Neuronal stem cell (in vitro differentiated cells): ENCODE measurements around the gene BICDL1.
"Not testable (repeated sequence)": the region's sequence is repeated elsewhere in the genome, so short reads cannot be mapped to it uniquely, and the experiment has no call there.

Experiments used
- DNase-seq: peaks from one replicate; pipeline ENCODE4 v3.0.0-alpha.2; 2013; ENCODE audit warnings: low spot score
- H2AFZ ChIP-seq: one replicate; pipeline ENCODE4 v1.6.1; 2013; ENCODE audit warnings: mild to moderate bottlenecking, low read length, inconsistent platforms
- H2AK5ac ChIP-seq: 2 replicates; pipeline ENCODE4 v1.6.1; 2013; ENCODE audit warnings: low read depth, mild to moderate bottlenecking, inconsistent platforms, low read length, moderate library complexity, mixed read lengths
- H2BK120ac ChIP-seq: 2 replicates; pipeline ENCODE4 v1.6.1; 2013; ENCODE audit warnings: low read depth, mild to moderate bottlenecking, inconsistent platforms, low read length, moderate library complexity, mixed read lengths
- H2BK12ac ChIP-seq: one replicate; pipeline ENCODE4 v1.6.1; 2013; ENCODE audit warnings: low read length, inconsistent platforms
- H2BK15ac ChIP-seq: 2 replicates; pipeline ENCODE4 v1.6.1; 2013; ENCODE audit warnings: mild to moderate bottlenecking, low read length, inconsistent platforms, mixed read lengths
- H2BK5ac ChIP-seq: one replicate; pipeline ENCODE4 v1.6.1; 2013; ENCODE audit warnings: inconsistent platforms, mild to moderate bottlenecking, low read length, moderate library complexity
- H3K14ac ChIP-seq: one replicate; pipeline ENCODE4 v1.6.1; 2013; ENCODE audit warnings: low read length, inconsistent platforms
- H3K18ac ChIP-seq: 2 replicates; pipeline ENCODE4 v1.6.1; 2013; ENCODE audit warnings: low read length, inconsistent platforms
- H3K23ac ChIP-seq: 2 replicates; pipeline ENCODE4 v1.6.1; 2013; ENCODE audit warnings: low read depth, mild to moderate bottlenecking, mixed read lengths, low read length, inconsistent platforms; ENCODE audit not compliant: poor library complexity
- H3K27ac ChIP-seq: replicated peaks from 3 replicates; pipeline ENCODE4 v1.5.1; 2013; ENCODE audit warnings: low read length, inconsistent platforms
- H3K27me3 ChIP-seq, 3 experiments: 2 replicates each; pipeline ENCODE4 v1.6.1; 2013; ENCODE audit warnings: low read length in 3 of 3, mild to moderate bottlenecking in 2 of 3, inconsistent platforms in 1 of 3, low read depth in 1 of 3, mixed read lengths in 1 of 3, moderate library complexity in 1 of 3; ENCODE audit not compliant: control insufficient read depth in 3 of 3, insufficient read depth in 3 of 3
- H3K36me3 ChIP-seq, 2 donors: replicated peaks in 1 of 2; 2 replicates each; pipeline ENCODE4 v1.6.1; 2013; ENCODE audit warnings: low read length in 2 of 2; ENCODE audit not compliant: control insufficient read depth in 2 of 2, insufficient read depth in 2 of 2
- H3K4ac ChIP-seq: 2 replicates; pipeline ENCODE4 v1.6.1; 2013; ENCODE audit warnings: inconsistent platforms, mild to moderate bottlenecking, low read length, moderate library complexity
- H3K4me1 ChIP-seq, 2 donors: 1 replicate in 1 of 2; 2 replicates in 1 of 2; pipeline ENCODE4 v1.6.1; 2013; ENCODE audit warnings: low read length in 2 of 2, low read depth in 1 of 2; ENCODE audit not compliant: control insufficient read depth in 2 of 2, insufficient read depth in 1 of 2
- H3K4me2 ChIP-seq: one replicate; pipeline ENCODE4 v1.6.1; 2013; ENCODE audit warnings: mild to moderate bottlenecking, low read length, inconsistent platforms; ENCODE audit not compliant: insufficient read depth, poor library complexity, severe bottlenecking
- H3K4me3 ChIP-seq, 2 donors: 2 replicates each; pipeline ENCODE4 v1.5.1; 2013; ENCODE audit warnings: low read length in 2 of 2, mild to moderate bottlenecking in 2 of 2, inconsistent platforms in 1 of 2, moderate library complexity in 1 of 2
- H3K79me1 ChIP-seq: one replicate; pipeline ENCODE4 v1.6.1; 2013; ENCODE audit warnings: low read depth, mild to moderate bottlenecking, inconsistent platforms, low read length, moderate library complexity
- H3K9ac ChIP-seq: one replicate; pipeline ENCODE4 v1.6.1; 2013; ENCODE audit warnings: mild to moderate bottlenecking, low read depth, low read length, inconsistent platforms; ENCODE audit not compliant: poor library complexity
- H3K9me3 ChIP-seq, 2 donors: replicated peaks in 1 of 2; 2 replicates each; pipeline versions ENCODE3 to v1.6.1; 2013; ENCODE audit warnings: low read length in 2 of 2, mild to moderate bottlenecking in 2 of 2, inconsistent platforms in 1 of 2, low read depth in 1 of 2, mixed read lengths in 1 of 2, moderate library complexity in 1 of 2; ENCODE audit not compliant: control insufficient read depth in 2 of 2, insufficient read depth in 1 of 2
- H4K8ac ChIP-seq: one replicate; pipeline ENCODE4 v1.6.1; 2013; ENCODE audit warnings: low read depth, mild to moderate bottlenecking, inconsistent platforms, low read length, moderate library complexity
- H4K91ac ChIP-seq: one replicate; pipeline ENCODE4 v1.6.1; 2013; ENCODE audit warnings: low read length, low read depth, mild to moderate bottlenecking, inconsistent platforms; ENCODE audit not compliant: poor library complexity
- WGBS, 2 donors: extraction: QIAGEN DNeasy Blood & Tissue Kit; methylation state at CpG; one replicate each; pipeline ENCODE4 v1.1.7; 2013; ENCODE audit warnings: missing lambda C conversion rate in 2 of 2, mixed read lengths in 1 of 2; ENCODE audit not compliant: insufficient read length in 2 of 2, insufficient replicate concordance in 1 of 2; ENCODE audit errors: extremely low coverage in 2 of 2; 5-methylcytosine and 5-hydroxymethylcytosine counted together

Gene BICDL1

DNA sequence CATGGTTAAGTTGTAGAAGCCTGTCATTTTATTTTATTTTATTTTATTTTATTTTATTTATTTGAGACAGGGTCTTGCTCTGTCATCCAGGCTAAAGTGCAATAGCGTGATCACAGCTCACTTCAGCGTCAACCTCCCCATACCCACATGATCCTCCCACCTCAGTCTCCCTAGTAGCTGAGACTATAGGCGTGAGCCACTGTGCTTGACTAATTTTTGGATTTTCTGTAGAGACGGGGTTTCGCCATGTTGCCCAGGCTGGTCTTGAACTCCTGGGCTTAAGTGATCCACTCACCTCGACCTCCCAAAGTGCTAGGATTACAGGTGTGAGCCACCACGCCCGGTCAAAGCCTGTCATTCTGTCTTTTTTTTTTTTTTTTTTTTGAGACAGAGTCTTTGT, 8.3 kb upstream of the BICDL1 start:
- not testable (repeated sequence) for H3K4me2 ChIP-seq, DNase-seq, H2BK120ac ChIP-seq, H3K18ac ChIP-seq, H2BK5ac ChIP-seq, H3K27ac ChIP-seq, H3K36me3 ChIP-seq, H4K8ac ChIP-seq, H3K9ac ChIP-seq, H2AFZ ChIP-seq, H4K91ac ChIP-seq, H3K79me1 ChIP-seq, H2BK15ac ChIP-seq, H2BK12ac ChIP-seq, H3K23ac ChIP-seq, H3K9me3 ChIP-seq, H3K14ac ChIP-seq, H3K4me1 ChIP-seq, H2AK5ac ChIP-seq, H3K4me3 ChIP-seq, H3K4ac ChIP-seq
- no CpG with 5 or more reads among the region's 8 CpGs for WGBS, 2 donors
- peaks cover 0 to 30% (median 0%) of the 10 kb centered on the region in 3 experiments for H3K27me3 ChIP-seq

DNA sequence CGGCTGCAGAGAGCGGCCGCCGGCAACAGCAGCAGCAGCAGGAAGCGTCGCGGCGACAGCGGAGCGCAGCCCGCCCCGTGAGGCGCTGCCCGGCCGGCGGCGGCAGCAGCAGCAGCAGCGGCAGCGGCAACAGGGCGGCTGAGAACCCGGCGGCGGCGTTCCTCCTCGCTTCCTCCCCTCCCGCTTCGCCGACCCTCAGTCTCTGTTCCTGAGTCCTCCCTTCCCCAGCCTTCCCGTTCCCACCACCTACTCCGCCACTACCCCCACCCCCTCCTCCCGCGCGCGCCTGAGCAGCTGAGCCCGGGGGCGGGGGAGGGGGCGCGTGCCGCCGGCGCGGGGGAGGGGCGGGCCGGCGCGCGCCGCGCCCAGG, 310 bp downstream of the BICDL1 start:
- Histone ChIP-seq H3K9me3 (no peaks in the 10 kb centered on the region), H3K9ac (peak overlapping the region; percentile 81), H3K27ac (peak overlapping the region; percentile 29), H4K8ac (no peak overlapping the region), H3K4me1 (peaks cover 4 to 6% of the 10 kb centered on the region in 2 donors), H2AK5ac (no peak overlapping the region), H3K27me3 (peaks cover 2 to 55% (median 11%) of the 10 kb centered on the region in 3 experiments), H3K4me3 (peak overlapping the region; percentile 71 to 89), H3K36me3 (no peaks in the 10 kb centered on the region), H3K4ac (no peak overlapping the region), H2AFZ (peak overlapping the region; percentile 98), H3K4me2 (peak overlapping the region; percentile 91), H3K23ac (no peak overlapping the region), H2BK5ac (no peak overlapping the region), H3K79me1 (no peaks in the 10 kb centered on the region), H3K18ac (no peak overlapping the region), H4K91ac (no peak overlapping the region), H2BK15ac (no peak overlapping the region), H3K14ac (no peak overlapping the region), H2BK120ac (no peak overlapping the region), H2BK12ac (no peak overlapping the region)
- DNase-seq, result no peak
- no CpG with 5 or more reads among the region's 49 CpGs for WGBS, 2 donors

- Histone ChIP-seq H2AK5ac (no peak overlapping the region), H3K4me3 (peak overlapping the region; percentile 71 to 89)
Measured at GRCh38 chr12:119989731-119990381, 820 bp downstream of the BICDL1 start.

GRCh38 chr12:119990382-119990874, 1.4 kb downstream of the BICDL1 start:
- Histone ChIP-seq H4K91ac (no peak overlapping the region), H3K18ac (no peak overlapping the region), H3K4me1 (peaks cover 4 to 6% of the 10 kb centered on the region in 2 donors), H3K4me3 (peak overlapping the region; percentile 36 to 71), H3K4me2 (peak overlapping the region; percentile 91), H2BK5ac (no peak overlapping the region), H3K36me3 (no peaks in the 10 kb centered on the region), H3K9ac (no peak overlapping the region), H3K14ac (no peak overlapping the region), H2AFZ (peak overlapping the region; percentile 87), H3K79me1 (no peaks in the 10 kb centered on the region), H4K8ac (no peak overlapping the region), H3K4ac (no peak overlapping the region), H3K27ac (no peak overlapping the region), H3K9me3 (no peaks in the 10 kb centered on the region), H2BK15ac (no peak overlapping the region), H2BK12ac (no peak overlapping the region), H2BK120ac (no peak overlapping the region), H3K27me3 (peaks cover 2 to 49% (median 11%) of the 10 kb centered on the region in 3 experiments), H3K23ac (peak overlapping the region; percentile 8), H2AK5ac (no peak overlapping the region)
- DNase-seq, result no peak
- no CpG with 5 or more reads among the region's 12 CpGs for WGBS, 2 donors

More at GRCh38 chr12:119989731-119990381, 820 bp downstream of the BICDL1 start:
- Histone ChIP-seq H3K27ac (no peak overlapping the region), H2BK120ac (no peak overlapping the region), H2BK12ac (no peak overlapping the region), H4K8ac (no peak overlapping the region), H3K18ac (no peak overlapping the region), H3K79me1 (no peaks in the 10 kb centered on the region), H4K91ac (no peak overlapping the region), H3K4me2 (peak overlapping the region; percentile 91), H3K23ac (peak overlapping the region; percentile 8), H3K9me3 (no peaks in the 10 kb centered on the region), H3K27me3 (peaks cover 2 to 50% (median 11%) of the 10 kb centered on the region in 3 experiments), H3K9ac (peak overlapping the region; percentile 81), H3K14ac (no peak overlapping the region), H3K36me3 (no peaks in the 10 kb centered on the region), H3K4ac (no peak overlapping the region), H3K4me1 (peaks cover 4 to 6% of the 10 kb centered on the region in 2 donors), H2BK15ac (no peak overlapping the region), H2BK5ac (no peak overlapping the region), H2AFZ (peak overlapping the region; percentile 87)
- WGBS, 2 donors, result no CpG with 5 or more reads among the region's 79 CpGs
- DNase-seq, result peak; percentile 84
